HepG2 (cell line): ENCODE data around the gene NAT9. TPM values are rescaled to one million over a fixed set of nuclear protein-coding genes. Genes with fewer than 3 reads are reported as not detected.

ENCODE experiments used
- ARHGAP35 ChIP-seq: sonication (generic); formaldehyde crosslinking; IDR thresholded peaks from 2 replicates; pipeline ENCODE4 v1.9.0; 2022; ENCODE audit warnings: mild to moderate bottlenecking, inconsistent platforms, moderate library complexity, missing genetic modification reagents, borderline replicate concordance
- BORCS8-MEF2B ChIP-seq: sonication (generic); formaldehyde crosslinking; IDR thresholded peaks from 2 replicates; pipeline ENCODE4 v1.8.0; 2022; ENCODE audit warnings: mild to moderate bottlenecking, missing genetic modification reagents
- DPF2 ChIP-seq: sonication (generic); formaldehyde crosslinking; IDR thresholded peaks from 2 replicates; pipeline ENCODE4 v1.4.0; 2020; ENCODE audit warnings: mild to moderate bottlenecking, low read depth, missing genetic modification reagents, borderline replicate concordance
- ISL2 ChIP-seq: sonication (generic); formaldehyde crosslinking; IDR thresholded peaks from 2 replicates; pipeline ENCODE4 v1.5.0; 2020; ENCODE audit warnings: missing genetic modification reagents
- JUNB ChIP-seq: sonication (generic); formaldehyde crosslinking; IDR thresholded peaks from 2 replicates; pipeline ENCODE4 v1.8.0; 2022; ENCODE audit warnings: missing genetic modification reagents, mild to moderate bottlenecking, borderline replicate concordance
- KDM5A ChIP-seq: fragments of 200-600 bp; sonication (generic); IDR thresholded peaks from 2 replicates; pipeline ENCODE4 v1.7.0; 2018; ENCODE audit warnings: antibody characterized with exemption, mild to moderate bottlenecking, low read length, borderline replicate concordance
- ONECUT2 ChIP-seq: sonication (generic); formaldehyde crosslinking; IDR thresholded peaks from 2 replicates; pipeline ENCODE4 v1.4.0; 2020; ENCODE audit warnings: missing genetic modification reagents
- SMAD3 ChIP-seq: sonication (generic); formaldehyde crosslinking; IDR thresholded peaks from 2 replicates; pipeline ENCODE4 v1.4.0; 2020; ENCODE audit warnings: missing genetic modification reagents
- THAP11 ChIP-seq: IDR thresholded peaks from 2 replicates; pipeline ENCODE4 v1.6.1; 2016; ENCODE audit warnings: missing biosample characterization, missing genetic modification reagents
- XBP1 ChIP-seq: sonication (generic); formaldehyde crosslinking; IDR thresholded peaks from 2 replicates; pipeline ENCODE4 v1.5.0; 2020; ENCODE audit warnings: missing genetic modification reagents
- YEATS4 ChIP-seq: sonication (generic); formaldehyde crosslinking; IDR thresholded peaks from 2 replicates; pipeline ENCODE4 v1.4.0; 2020; ENCODE audit warnings: missing genetic modification reagents, borderline replicate concordance
- ZKSCAN5 ChIP-seq: sonication (generic); formaldehyde crosslinking; IDR thresholded peaks from 2 replicates; pipeline ENCODE4 v1.5.1; 2020; ENCODE audit warnings: mild to moderate bottlenecking, missing genetic modification reagents
- ZNF160 ChIP-seq: sonication (generic); formaldehyde crosslinking; IDR thresholded peaks from 2 replicates; pipeline ENCODE4 v1.8.0; 2022; ENCODE audit warnings: mild to moderate bottlenecking, inconsistent platforms, missing genetic modification reagents
- ZNF225 ChIP-seq: sonication (generic); formaldehyde crosslinking; IDR thresholded peaks from 2 replicates; pipeline ENCODE4 v1.4.0; 2020; ENCODE audit warnings: mild to moderate bottlenecking, missing genetic modification reagents
- ZNF280D ChIP-seq: sonication (generic); formaldehyde crosslinking; IDR thresholded peaks from 2 replicates; pipeline ENCODE4 v1.5.1; 2020; ENCODE audit warnings: mild to moderate bottlenecking, missing genetic modification reagents
- ZNF30 ChIP-seq: sonication (generic); formaldehyde crosslinking; IDR thresholded peaks from 2 replicates; pipeline ENCODE4 v1.5.0; 2020; ENCODE audit warnings: mild to moderate bottlenecking, missing genetic modification reagents
- ZNF530 ChIP-seq: sonication (generic); formaldehyde crosslinking; IDR thresholded peaks from 2 replicates; pipeline ENCODE4 v1.5.0; 2020; ENCODE audit warnings: low read depth, mild to moderate bottlenecking, missing genetic modification reagents
- ZNF768 ChIP-seq: sonication (generic); formaldehyde crosslinking; IDR thresholded peaks from 2 replicates; pipeline ENCODE4 v1.4.0; 2020; ENCODE audit warnings: missing genetic modification reagents
- ZNF883 ChIP-seq: sonication (generic); formaldehyde crosslinking; IDR thresholded peaks from 2 replicates; pipeline ENCODE4 v1.5.1; 2020; ENCODE audit warnings: mild to moderate bottlenecking, missing genetic modification reagents; ENCODE audit errors: not compliant biosample characterization
- polyA plus RNA-seq, 8 experiments: library from polyadenylated mRNA; depleted of rRNA in 3 of 8; stranded (reverse) in 7 of 8; unstranded in 1 of 8; fragments of >200 nt; fragmentation: Illumina TruSeq in 4 of 8; extraction: Trizol in 4 of 8; gene quantifications; 2 replicates each; pipeline versions ENCODE4 v1.2.1 to v1.2.3, GENCODE V29; 2011 to 2016; ENCODE audit warnings: low read depth in 4 of 8, missing spikeins in 1 of 8, mixed read lengths in 1 of 8; ENCODE audit not compliant: insufficient read depth in 1 of 8
- total RNA-seq, 5 experiments: library from RNA; depleted of rRNA; stranded (reverse); fragments of >200 nt; fragmentation: Illumina TruSeq; extraction: Trizol; gene quantifications; 2 replicates each; pipeline ENCODE4 v1.2.3, GENCODE V29; 2016; ENCODE audit warnings: low read depth in 1 of 5
- TF ChIP-seq, protein P1 (sequence below): sonication (generic); formaldehyde crosslinking; IDR thresholded peaks from 2 replicates; pipeline ENCODE4 v1.4.0; 2020; ENCODE audit warnings: mild to moderate bottlenecking, missing genetic modification reagents
- TF ChIP-seq, protein P2 (sequence below): sonication (generic); formaldehyde crosslinking; IDR thresholded peaks from 2 replicates; pipeline ENCODE4 v1.4.0; 2020; ENCODE audit warnings: missing genetic modification reagents, low read depth, mild to moderate bottlenecking, borderline replicate concordance
- TF ChIP-seq, protein P3 (sequence below): sonication (generic); IDR thresholded peaks from 2 replicates; pipeline ENCODE4 v1.6.1; 2016; ENCODE audit warnings: low read depth, borderline replicate concordance

NAT9 gene
- total and polyA plus RNA-seq, 2 of the 13 experiments (the other 11 are each of a cell fraction or from before 2014, with no cell fraction given), result 39.7 to 44.2 TPM

DNA sequence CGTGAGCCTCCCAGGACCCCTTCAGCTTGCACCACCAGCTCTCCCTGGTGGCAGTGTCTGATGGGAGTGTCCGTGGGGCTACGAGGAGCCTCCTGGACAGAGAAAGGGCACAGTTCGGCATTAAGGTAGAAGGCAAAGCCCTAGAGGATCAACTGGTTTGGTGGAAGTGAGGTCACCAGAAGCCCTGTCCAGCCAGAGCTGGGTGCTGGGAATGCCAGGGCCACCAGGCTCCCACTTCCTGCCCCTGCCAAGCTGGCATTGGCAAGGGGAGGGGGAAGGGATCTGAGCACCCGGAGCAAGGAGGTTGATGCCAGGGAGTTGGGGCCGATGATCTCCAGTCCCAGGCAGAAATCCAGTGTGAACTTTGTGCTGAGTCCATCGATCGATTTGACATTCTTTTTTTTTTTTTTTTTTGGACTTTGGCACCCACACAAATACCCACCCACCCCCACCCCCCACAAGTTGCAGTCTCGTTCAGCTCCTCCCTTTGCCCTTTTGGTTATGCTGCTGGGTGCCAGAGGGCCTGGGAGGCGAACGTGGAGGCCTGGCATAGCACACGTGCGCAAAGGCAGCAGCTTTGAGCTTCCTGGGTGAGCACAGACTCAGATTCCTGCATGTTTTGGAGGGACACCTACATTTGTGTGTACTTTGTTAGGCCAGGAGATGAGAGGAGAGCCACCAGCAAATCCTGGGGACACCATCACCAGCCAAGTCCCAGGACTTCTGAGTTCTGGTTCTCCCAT, 25.6 kb downstream of the NAT9 start (continued):
- TF ChIP-seq ARHGAP35 (CRISPR knock-in tag) (0 out of 2 replicates have a peak, but pooled peaks have one; percentile 17), BORCS8-MEF2B (peak; percentile 65; the same call in 1 of the 2 replicates), ZNF883 (no peak), DPF2 (peak; percentile 75), JUNB (no peak), ZNF160 (CRISPR knock-in tag) (peak; percentile 76), ONECUT2 (peak; percentile 100), THAP11 (peak; percentile 63; the same call in 1 of the 2 replicates), XBP1 (CRISPR knock-in tag) (no peak; the same call in 1 of the 2 replicates), YEATS4 (CRISPR knock-in tag) (peak; percentile 83), ZNF530 (CRISPR knock-in tag) (peak; percentile 60; the same call in 1 of the 2 replicates), ZNF768 (CRISPR knock-in tag) (no peak; the same call in 1 of the 2 replicates), ZNF225 (peak; percentile 83), ISL2 (0 out of 2 replicates have a peak, but pooled peaks have one; percentile 73), ZKSCAN5 (CRISPR knock-in tag) (no peak), ZNF280D (CRISPR knock-in tag) (peak; percentile 86), SMAD3 (CRISPR knock-in tag) (peak; percentile 88; the same call in 1 of the 2 replicates), KDM5A (no peak; the same call in 1 of the 2 replicates), ZNF30 (peak; percentile 83; the same call in 1 of the 2 replicates)
- TF ChIP-seq, protein P1, sequence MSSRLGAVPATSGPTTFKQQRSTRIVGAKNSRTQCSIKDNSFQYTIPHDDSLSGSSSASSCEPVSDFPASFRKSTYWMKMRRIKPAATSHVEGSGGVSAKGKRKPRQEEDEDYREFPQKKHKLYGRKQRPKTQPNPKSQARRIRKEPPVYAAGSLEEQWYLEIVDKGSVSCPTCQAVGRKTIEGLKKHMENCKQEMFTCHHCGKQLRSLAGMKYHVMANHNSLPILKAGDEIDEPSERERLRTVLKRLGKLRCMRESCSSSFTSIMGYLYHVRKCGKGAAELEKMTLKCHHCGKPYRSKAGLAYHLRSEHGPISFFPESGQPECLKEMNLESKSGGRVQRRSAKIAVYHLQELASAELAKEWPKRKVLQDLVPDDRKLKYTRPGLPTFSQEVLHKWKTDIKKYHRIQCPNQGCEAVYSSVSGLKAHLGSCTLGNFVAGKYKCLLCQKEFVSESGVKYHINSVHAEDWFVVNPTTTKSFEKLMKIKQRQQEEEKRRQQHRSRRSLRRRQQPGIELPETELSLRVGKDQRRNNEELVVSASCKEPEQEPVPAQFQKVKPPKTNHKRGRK (CRISPR knock-in tag), result no peak
- TF ChIP-seq, protein P2, sequence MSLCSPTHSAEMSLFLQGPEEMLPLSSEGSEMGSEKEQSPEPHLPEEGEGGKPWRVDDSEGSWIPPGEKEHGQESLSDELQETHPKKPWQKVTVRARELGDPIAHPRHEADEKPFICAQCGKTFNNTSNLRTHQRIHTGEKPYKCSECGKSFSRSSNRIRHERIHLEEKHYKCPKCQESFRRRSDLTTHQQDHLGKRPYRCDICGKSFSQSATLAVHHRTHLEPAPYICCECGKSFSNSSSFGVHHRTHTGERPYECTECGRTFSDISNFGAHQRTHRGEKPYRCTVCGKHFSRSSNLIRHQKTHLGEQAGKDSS (CRISPR knock-in tag), result peak; percentile 82
- TF ChIP-seq, protein P3, sequence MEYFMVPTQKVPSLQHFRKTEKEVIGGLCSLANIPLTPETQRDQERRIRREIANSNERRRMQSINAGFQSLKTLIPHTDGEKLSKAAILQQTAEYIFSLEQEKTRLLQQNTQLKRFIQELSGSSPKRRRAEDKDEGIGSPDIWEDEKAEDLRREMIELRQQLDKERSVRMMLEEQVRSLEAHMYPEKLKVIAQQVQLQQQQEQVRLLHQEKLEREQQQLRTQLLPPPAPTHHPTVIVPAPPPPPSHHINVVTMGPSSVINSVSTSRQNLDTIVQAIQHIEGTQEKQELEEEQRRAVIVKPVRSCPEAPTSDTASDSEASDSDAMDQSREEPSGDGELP, result peak; percentile 70
